Ishikawa (cell line): ENCODE results near the gene DCC.

Experiments
- CEBPB ChIP-seq: IDR thresholded peaks from 2 replicates; pipeline ENCODE4 v1.6.1; 2012
- CREB1 ChIP-seq: IDR thresholded peaks from 2 replicates; pipeline ENCODE4 v1.6.1; 2012; ENCODE audit warnings: low read depth
- EP300 ChIP-seq: IDR thresholded peaks from 2 replicates; pipeline ENCODE4 v1.6.1; 2012; ENCODE audit warnings: borderline replicate concordance
- FOXM1 ChIP-seq: IDR thresholded peaks from 2 replicates; pipeline ENCODE4 v1.6.1; 2012; ENCODE audit warnings: low read depth, borderline replicate concordance
- NFIC ChIP-seq: IDR thresholded peaks from 2 replicates; pipeline ENCODE4 v1.6.1; 2012
- RAD21 ChIP-seq: IDR thresholded peaks from 2 replicates; pipeline ENCODE4 v1.6.1; 2012; ENCODE audit warnings: low read depth
- TAF1 ChIP-seq: IDR thresholded peaks from 2 replicates; pipeline ENCODE4 v1.6.1; 2012; ENCODE audit warnings: low read depth, mild to moderate bottlenecking
- TCF12 ChIP-seq: IDR thresholded peaks from 2 replicates; pipeline ENCODE4 v1.6.1; 2012; ENCODE audit warnings: low read depth
- TEAD4 ChIP-seq: IDR thresholded peaks from 2 replicates; pipeline ENCODE4 v1.6.1; 2012
- YY1 ChIP-seq: IDR thresholded peaks from 2 replicates; pipeline ENCODE4 v1.6.1; 2012; ENCODE audit warnings: low read depth
- ZBTB7A ChIP-seq: IDR thresholded peaks from 2 replicates; pipeline ENCODE4 v1.6.1; 2012; ENCODE audit warnings: low read depth
- TF ChIP-seq, protein P1 (sequence below): IDR thresholded peaks from 2 replicates; pipeline ENCODE4 v1.6.1; 2012; ENCODE audit warnings: low read depth, mild to moderate bottlenecking
- TF ChIP-seq, protein P2 (sequence below): IDR thresholded peaks from 2 replicates; pipeline ENCODE4 v1.6.1; 2012
- TF ChIP-seq, protein P3 (sequence below): IDR thresholded peaks from 2 replicates; pipeline ENCODE4 v1.6.1; 2012

DNA sequence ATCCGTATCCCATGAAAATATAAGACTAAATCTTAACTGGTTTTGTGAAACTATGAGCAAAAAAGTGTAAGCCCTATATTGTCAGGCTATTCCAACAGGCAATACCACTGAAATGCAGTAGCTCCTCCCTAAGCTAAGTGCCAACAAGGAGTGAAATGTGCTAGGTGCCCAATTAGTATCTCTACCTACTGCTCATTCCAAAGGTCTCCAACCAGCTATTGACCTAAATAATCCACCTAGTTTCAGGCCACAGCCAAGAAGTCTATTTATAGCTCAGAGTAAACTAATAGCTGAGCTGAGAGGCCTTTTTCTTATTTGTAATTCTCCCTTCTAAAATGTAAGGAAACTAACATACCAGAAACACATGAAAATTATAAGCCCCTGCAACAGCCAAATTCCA is 482.2 kb downstream of the DCC start:
- TF ChIP-seq CEBPB (no peak), ZBTB7A (no peak), TAF1 (no peak), RAD21 (no peak), FOXM1 (no peak), EP300 (no peak), TCF12 (no peak), TEAD4 (no peak), CREB1 (no peak), NFIC (no peak), YY1 (no peak)
- TF ChIP-seq, protein P1, sequence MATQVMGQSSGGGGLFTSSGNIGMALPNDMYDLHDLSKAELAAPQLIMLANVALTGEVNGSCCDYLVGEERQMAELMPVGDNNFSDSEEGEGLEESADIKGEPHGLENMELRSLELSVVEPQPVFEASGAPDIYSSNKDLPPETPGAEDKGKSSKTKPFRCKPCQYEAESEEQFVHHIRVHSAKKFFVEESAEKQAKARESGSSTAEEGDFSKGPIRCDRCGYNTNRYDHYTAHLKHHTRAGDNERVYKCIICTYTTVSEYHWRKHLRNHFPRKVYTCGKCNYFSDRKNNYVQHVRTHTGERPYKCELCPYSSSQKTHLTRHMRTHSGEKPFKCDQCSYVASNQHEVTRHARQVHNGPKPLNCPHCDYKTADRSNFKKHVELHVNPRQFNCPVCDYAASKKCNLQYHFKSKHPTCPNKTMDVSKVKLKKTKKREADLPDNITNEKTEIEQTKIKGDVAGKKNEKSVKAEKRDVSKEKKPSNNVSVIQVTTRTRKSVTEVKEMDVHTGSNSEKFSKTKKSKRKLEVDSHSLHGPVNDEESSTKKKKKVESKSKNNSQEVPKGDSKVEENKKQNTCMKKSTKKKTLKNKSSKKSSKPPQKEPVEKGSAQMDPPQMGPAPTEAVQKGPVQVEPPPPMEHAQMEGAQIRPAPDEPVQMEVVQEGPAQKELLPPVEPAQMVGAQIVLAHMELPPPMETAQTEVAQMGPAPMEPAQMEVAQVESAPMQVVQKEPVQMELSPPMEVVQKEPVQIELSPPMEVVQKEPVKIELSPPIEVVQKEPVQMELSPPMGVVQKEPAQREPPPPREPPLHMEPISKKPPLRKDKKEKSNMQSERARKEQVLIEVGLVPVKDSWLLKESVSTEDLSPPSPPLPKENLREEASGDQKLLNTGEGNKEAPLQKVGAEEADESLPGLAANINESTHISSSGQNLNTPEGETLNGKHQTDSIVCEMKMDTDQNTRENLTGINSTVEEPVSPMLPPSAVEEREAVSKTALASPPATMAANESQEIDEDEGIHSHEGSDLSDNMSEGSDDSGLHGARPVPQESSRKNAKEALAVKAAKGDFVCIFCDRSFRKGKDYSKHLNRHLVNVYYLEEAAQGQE, result no peak
- TF ChIP-seq, protein P2, sequence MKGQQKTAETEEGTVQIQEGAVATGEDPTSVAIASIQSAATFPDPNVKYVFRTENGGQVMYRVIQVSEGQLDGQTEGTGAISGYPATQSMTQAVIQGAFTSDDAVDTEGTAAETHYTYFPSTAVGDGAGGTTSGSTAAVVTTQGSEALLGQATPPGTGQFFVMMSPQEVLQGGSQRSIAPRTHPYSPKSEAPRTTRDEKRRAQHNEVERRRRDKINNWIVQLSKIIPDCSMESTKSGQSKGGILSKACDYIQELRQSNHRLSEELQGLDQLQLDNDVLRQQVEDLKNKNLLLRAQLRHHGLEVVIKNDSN, result no peak
- TF ChIP-seq, protein P3, sequence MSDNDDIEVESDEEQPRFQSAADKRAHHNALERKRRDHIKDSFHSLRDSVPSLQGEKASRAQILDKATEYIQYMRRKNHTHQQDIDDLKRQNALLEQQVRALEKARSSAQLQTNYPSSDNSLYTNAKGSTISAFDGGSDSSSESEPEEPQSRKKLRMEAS, result no peak
